GM18861 (cell line): ENCODE results near the gene MROH2A.

ENCODE experiments used
- ATAC-seq: cut with Tn5 transposase; IDR thresholded peaks from one replicate; pipeline ENCODE4 v1.9.1; 2021; ENCODE audit not compliant: unreplicated experiment

MROH2A gene

GRCh38 chr2:233817995-233818638 lies 40.0 kb downstream of the MROH2A start:
- ATAC-seq, result no peak

GRCh38 chr2:233818639-233819621 lies 40.8 kb downstream of the MROH2A start:
- no peak for ATAC-seq

GRCh38 chr2:233819884-233820773 lies 42.0 kb downstream of the MROH2A start:
- no peak for ATAC-seq

GRCh38 chr2:233820774-233821105 lies 42.6 kb downstream of the MROH2A start:
- no peak for ATAC-seq

- no peak for ATAC-seq
Measured at GRCh38 chr2:233821196-233821595, 43.1 kb downstream of the MROH2A start.

GRCh38 chr2:233821709-233822100 lies 43.6 kb downstream of the MROH2A start:
- ATAC-seq, result no peak

- ATAC-seq, result no peak
Measured at GRCh38 chr2:233822101-233822771, 44.1 kb downstream of the MROH2A start.

GRCh38 chr2:233822781-233823730 lies 44.9 kb downstream of the MROH2A start:
- ATAC-seq, result no peak

GRCh38 chr2:233823731-233824121 lies 45.6 kb downstream of the MROH2A start:
- ATAC-seq, result no peak

- ATAC-seq, result no peak
Measured at GRCh38 chr2:233824373-233824772, 46.2 kb downstream of the MROH2A start.

GRCh38 chr2:233828546-233829192 lies 50.5 kb downstream of the MROH2A start:
- ATAC-seq, result no peak

GRCh38 chr2:233829193-233830110 lies 51.3 kb downstream of the MROH2A start:
- ATAC-seq, result no peak

GRCh38 chr2:233830111-233830802 lies 52.1 kb downstream of the MROH2A start:
- no peak for ATAC-seq

- no peak for ATAC-seq
Measured at GRCh38 chr2:233831011-233831721, 53.0 kb downstream of the MROH2A start.

- no peak for ATAC-seq
Measured at GRCh38 chr2:233831861-233832260, 53.7 kb downstream of the MROH2A start.

GRCh38 chr2:233832414-233832813 lies 54.3 kb downstream of the MROH2A start:
- no peak for ATAC-seq

GRCh38 chr2:233832869-233833311 lies 54.8 kb downstream of the MROH2A start:
- no peak for ATAC-seq
